ENCODE data around the gene BTD. TPM values are rescaled to one million over a fixed set of nuclear protein-coding genes. Genes with fewer than 3 reads are reported as not detected.

The BTD gene
- total RNA-seq (2021) (15.6 and 18.1 TPM in 2 replicates), Bru-seq, nascent RNA (percentile 67 among the genes with signal in this experiment), BruChase-seq, experiment 1, labeled RNA remaining after a 2-hour chase (percentile 53 among the genes with signal in this experiment), BruChase-seq, experiment 2, labeled RNA remaining after a 6-hour chase (percentile 65 among the genes with signal in this experiment)
- long read RNA-seq, full-length matches to known transcripts = 20 of 29 reads
- long read RNA-seq, partial matches to known transcripts = 5 of 29 reads
- long read RNA-seq, other reads (novel, unspliced or antisense) = 4 of 29 reads

- no peaks in the 10 kb centered on the region for H3K9me3 ChIP-seq (ENCODE audit: insufficient read depth, low read depth)
- peak within 1 kb of the TSS; percentile 79 for H3K4me3 ChIP-seq
- POLR2A ChIA-PET (ENCODE audit: unreplicated experiment) = interaction anchor here (0.6 kb wide), 1 partner anchor 470 kb away, joined by 4 read pairs; no protein-coding TSS in a partner anchor
- H3K79me2 ChIP-seq (ENCODE audit: low read depth) = peaks cover 24% of the 10 kb centered on the region
- no peaks in the 10 kb centered on the region for H4K20me1 ChIP-seq (ENCODE audit: insufficient read depth)
- H2AFZ ChIP-seq = peak within 1 kb of the TSS; percentile 94
- peak within 1 kb of the TSS; percentile 88 for H3K4me2 ChIP-seq
- peaks cover 6% of the 10 kb centered on the region; the same call in 1 of the 2 replicates for H3F3A ChIP-seq (ENCODE audit: insufficient read depth, low read depth)
- H3K27me3 ChIP-seq (ENCODE audit: insufficient read depth, low read depth) = no peaks in the 10 kb centered on the region
- H3K9me2 ChIP-seq (ENCODE audit: insufficient read depth) = no peaks in the 10 kb centered on the region
- intact Hi-C loops (cut with micrococcal nuclease; ENCODE audit: unreplicated experiment) = loop anchor here (2.0 to 10.0 kb wide), 4 partner anchors 36 to 643 kb away; partner anchors contain the start of gene ANKRD28
- peak within 1 kb of the TSS; percentile 66 for H3K27ac ChIP-seq
- CTCF ChIA-PET = interaction anchor here (1.0 kb wide), 1 partner anchor 482 kb away, joined by 4 read pairs; no protein-coding TSS in a partner anchor
- BruUV-seq (replicated peaks) = no TSS peak
- TF ChIP-seq EZH2 (IDR thresholded peaks at IDR 0.05; ENCODE audit: low read depth) (no peak), CTCF (conservative IDR thresholded peaks at IDR 0.05) (peak; percentile 33; the same call in 1 of the 2 replicates)
- peaks cover 18% of the 10 kb centered on the region for H3K4me1 ChIP-seq (replicated peaks; ENCODE audit: insufficient read depth)
- peak; percentile 96 to 98 for DNase-seq
- H3K36me3 ChIP-seq (ENCODE audit: low read depth) = peaks cover 12% of the 10 kb centered on the region
Measured at GRCh38 chr3:15601399-15602145, at the start of gene BTD, which contains the start of gene HACL1. BTD (plus strand) TSS chr3:15601745; CDS start chr3:15635440, 33,695 bp downstream. HACL1 (minus strand) TSS chr3:15601569; CDS start chr3:15601463, 106 bp downstream.

- Histone ChIP-seq H3K4me2 (no peak overlapping the region), H3K4me1 (replicated peaks; ENCODE audit: insufficient read depth) (no peaks in the 10 kb centered on the region), H3K9me2 (ENCODE audit: insufficient read depth) (no peaks in the 10 kb centered on the region), H3F3A (ENCODE audit: insufficient read depth, low read depth) (no peaks in the 10 kb centered on the region), H3K27me3 (ENCODE audit: insufficient read depth, low read depth) (no peaks in the 10 kb centered on the region), H3K4me3 (no peak overlapping the region), H3K36me3 (ENCODE audit: low read depth) (no peaks in the 10 kb centered on the region), H3K9me3 (ENCODE audit: insufficient read depth, low read depth) (no peaks in the 10 kb centered on the region), H4K20me1 (ENCODE audit: insufficient read depth) (no peaks in the 10 kb centered on the region), H2AFZ (no peak overlapping the region), H3K79me2 (ENCODE audit: low read depth) (no peaks in the 10 kb centered on the region), H3K27ac (no peak overlapping the region)
- CTCF ChIA-PET = no interaction called here
- no peak for TF ChIP-seq EZH2 (IDR thresholded peaks at IDR 0.05; ENCODE audit: low read depth)
- no peak for TF ChIP-seq CTCF (conservative IDR thresholded peaks at IDR 0.05)
- intact Hi-C loops (cut with micrococcal nuclease; ENCODE audit: unreplicated experiment) = no loop called here
- DNase-seq = no peak
- POLR2A ChIA-PET (ENCODE audit: unreplicated experiment) = no interaction called here
- no TSS peak for BruUV-seq (replicated peaks)
Measured at GRCh38 chr3:15551902-15552301, 49.6 kb upstream of the BTD start.

- no peaks in the 10 kb centered on the region for H3K79me2 ChIP-seq (ENCODE audit: low read depth)
- H3K4me2 ChIP-seq = no peak overlapping the region
- ChIA-PET POLR2A (ENCODE audit: unreplicated experiment) (no interaction called here), CTCF (no interaction called here)
- no peaks in the 10 kb centered on the region for H3K9me2 ChIP-seq (ENCODE audit: insufficient read depth)
- DNase-seq = no peak
- H3F3A ChIP-seq (ENCODE audit: insufficient read depth, low read depth) = 0 out of 2 replicates have a peak, but pooled peaks cover 6% of the 10 kb centered on the region
- H3K27me3 ChIP-seq (ENCODE audit: insufficient read depth, low read depth) = no peaks in the 10 kb centered on the region
- no peak overlapping the region for H3K27ac ChIP-seq
- no TSS peak for BruUV-seq (replicated peaks)
- H2AFZ ChIP-seq = no peak overlapping the region
- no peak overlapping the region for H3K4me3 ChIP-seq
- intact Hi-C loops (cut with micrococcal nuclease; ENCODE audit: unreplicated experiment) = no loop called here
- H3K36me3 ChIP-seq (ENCODE audit: low read depth) = no peaks in the 10 kb centered on the region
- H4K20me1 ChIP-seq (ENCODE audit: insufficient read depth) = no peaks in the 10 kb centered on the region
- no peaks in the 10 kb centered on the region for H3K9me3 ChIP-seq (ENCODE audit: insufficient read depth, low read depth)
- 0 out of 2 replicates have a peak, but pooled peaks cover 3% of the 10 kb centered on the region for H3K4me1 ChIP-seq (replicated peaks; ENCODE audit: insufficient read depth)
- TF ChIP-seq CTCF (conservative IDR thresholded peaks at IDR 0.05) (no peak), EZH2 (IDR thresholded peaks at IDR 0.05; ENCODE audit: low read depth) (no peak)
Measured at GRCh38 chr3:15553749-15554148, 47.8 kb upstream of the BTD start.
